Lower leg skin (tissue), 4 donors: ENCODE results near the gene ZNF440. TPM values are rescaled to one million over a fixed set of nuclear protein-coding genes. Genes with fewer than 3 reads are reported as not detected.
"Not testable (repeated sequence)": the region's sequence is repeated elsewhere in the genome, so short reads cannot be mapped to it uniquely, and the experiment has no call there.

ENCODE experiments used
- DNase-seq, 2 donors: peaks; one replicate each; pipeline ENCODE4 v3.0.0-alpha.2; 2019; ENCODE audit warnings: low spot score in 2 of 2
- H3K4me3 ChIP-seq: fragments of 200-600 bp; sonication (generic); 2 replicates; pipeline ENCODE4 v1.5.1; 2017; ENCODE audit warnings: mild to moderate bottlenecking, low read depth; ENCODE audit not compliant: poor library complexity, severe bottlenecking
- POLR2A ChIP-seq, 2 donors: fragments of 450-650 bp; IDR thresholded peaks; one replicate each; pipeline ENCODE4 v1.6.1; 2016 to 2017; ENCODE audit warnings: antibody characterized with exemption in 2 of 2, mild to moderate bottlenecking in 1 of 2, moderate library complexity in 1 of 2
- WGBS, 2 donors: methylation state at CpG; one replicate each; pipeline ENCODE4 v1.1.5; 2018; 5-methylcytosine and 5-hydroxymethylcytosine counted together
- intact Hi-C: fragments of 100-400 bp; cut with DNase I; formaldehyde crosslinking; loops from one replicate; pipeline ENCODE4 v1.15.0; 2023; ENCODE audit warnings: low total_unique reads
- total RNA-seq, 4 donors: library from RNA; depleted of rRNA; stranded (reverse); fragments of >200 nt; gene quantifications; one replicate each; pipeline ENCODE4 v1.1.0, GENCODE V29; 2016
- TF ChIP-seq, protein P1 (sequence below), 3 donors: fragments of 450-650 bp; IDR thresholded peaks; one replicate each; pipeline ENCODE4 v1.5.1; 2016; ENCODE audit warnings: antibody characterized with exemption in 3 of 3, mild to moderate bottlenecking in 3 of 3, moderate library complexity in 2 of 3

The ZNF440 gene
- total RNA-seq, 4 donors from 2014 or later = 18.1 to 37.1 (median 29.0) TPM

DNA sequence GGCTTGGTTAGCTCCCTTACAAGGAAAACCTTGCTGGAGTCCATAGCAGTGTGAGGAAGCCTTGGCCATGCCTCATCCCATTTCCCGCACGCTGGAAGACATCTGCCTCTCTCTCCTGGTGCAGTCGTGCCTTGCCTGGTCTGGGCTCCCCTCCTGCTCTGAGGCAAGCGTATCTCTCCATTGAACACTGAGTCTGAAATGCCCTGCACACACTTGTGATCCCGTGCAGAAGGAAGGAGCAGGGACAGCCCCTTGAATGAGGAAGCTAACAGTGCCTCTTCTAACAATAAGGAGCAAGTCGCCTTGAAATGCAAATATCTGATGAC, 407 bp upstream of the ZNF440 start:
- no peak for DNase-seq
- 0 to 3% methylated on average over 6 of the region's 6 CpGs for WGBS, 2 donors
- intact Hi-C loops = no loop called here
- peak overlapping the region; percentile 74 for H3K4me3 ChIP-seq
- no peak for TF ChIP-seq POLR2A (IDR thresholded peaks at IDR 0.05)
- TF ChIP-seq, protein P1, sequence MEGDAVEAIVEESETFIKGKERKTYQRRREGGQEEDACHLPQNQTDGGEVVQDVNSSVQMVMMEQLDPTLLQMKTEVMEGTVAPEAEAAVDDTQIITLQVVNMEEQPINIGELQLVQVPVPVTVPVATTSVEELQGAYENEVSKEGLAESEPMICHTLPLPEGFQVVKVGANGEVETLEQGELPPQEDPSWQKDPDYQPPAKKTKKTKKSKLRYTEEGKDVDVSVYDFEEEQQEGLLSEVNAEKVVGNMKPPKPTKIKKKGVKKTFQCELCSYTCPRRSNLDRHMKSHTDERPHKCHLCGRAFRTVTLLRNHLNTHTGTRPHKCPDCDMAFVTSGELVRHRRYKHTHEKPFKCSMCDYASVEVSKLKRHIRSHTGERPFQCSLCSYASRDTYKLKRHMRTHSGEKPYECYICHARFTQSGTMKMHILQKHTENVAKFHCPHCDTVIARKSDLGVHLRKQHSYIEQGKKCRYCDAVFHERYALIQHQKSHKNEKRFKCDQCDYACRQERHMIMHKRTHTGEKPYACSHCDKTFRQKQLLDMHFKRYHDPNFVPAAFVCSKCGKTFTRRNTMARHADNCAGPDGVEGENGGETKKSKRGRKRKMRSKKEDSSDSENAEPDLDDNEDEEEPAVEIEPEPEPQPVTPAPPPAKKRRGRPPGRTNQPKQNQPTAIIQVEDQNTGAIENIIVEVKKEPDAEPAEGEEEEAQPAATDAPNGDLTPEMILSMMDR (IDR thresholded peaks at IDR 0.05) = no peak

DNA sequence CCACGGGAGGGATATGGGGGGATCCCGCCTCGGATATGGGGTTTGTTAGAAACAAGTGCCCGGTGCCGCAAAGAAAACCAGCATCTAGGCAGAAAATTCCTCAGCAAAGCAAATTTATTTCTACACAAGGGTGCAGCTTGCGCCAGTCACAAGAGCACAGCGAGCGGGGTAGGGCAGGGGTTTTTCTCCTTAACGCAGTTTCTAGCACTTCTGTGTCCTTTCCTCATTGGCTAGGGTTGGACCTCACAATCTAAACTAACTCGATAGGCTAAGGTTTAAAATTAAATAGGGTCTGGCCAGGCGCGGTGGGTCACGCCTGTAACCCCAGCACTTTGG, 595 bp downstream of the ZNF440 start:
- intact Hi-C loops = no loop called here
- WGBS, 2 donors = 5 to 9% methylated on average over 13 of the region's 13 CpGs
- peak overlapping the region; percentile 74 for H3K4me3 ChIP-seq
- no peak for TF ChIP-seq POLR2A (IDR thresholded peaks at IDR 0.05)
- TF ChIP-seq, protein P1 (IDR thresholded peaks at IDR 0.05) = no peak
- peak in 1 of 2 donors; percentile 83 for DNase-seq

DNA sequence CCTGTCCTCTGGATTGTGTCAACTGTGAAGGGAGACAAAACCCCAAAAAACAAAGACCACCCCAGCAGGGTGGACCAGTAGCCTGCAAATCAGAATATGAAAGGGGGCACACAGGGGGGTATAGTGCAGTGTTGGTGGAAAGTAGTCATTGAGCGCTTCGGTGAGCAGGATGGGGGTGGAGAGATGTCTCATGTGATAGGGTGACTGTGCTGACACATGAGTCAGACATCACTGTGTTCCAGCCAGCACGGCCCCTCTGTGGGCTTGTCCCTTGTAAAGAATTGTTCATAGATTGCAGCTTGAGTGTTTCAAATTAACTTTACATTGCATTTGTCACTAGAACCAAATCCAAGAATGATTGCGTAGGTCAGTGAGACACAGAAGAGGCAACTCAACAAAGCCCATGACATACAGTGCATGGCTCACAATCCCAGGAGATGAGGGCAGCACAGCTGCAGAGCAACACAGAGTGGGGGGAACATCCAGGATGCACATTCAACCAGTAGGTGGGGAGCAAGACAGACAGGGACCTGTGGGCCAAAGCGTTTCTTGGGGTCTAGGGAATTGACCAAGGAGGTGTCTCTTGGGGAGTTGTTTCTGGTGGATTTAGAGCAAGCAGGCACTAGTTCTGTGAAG, 7.5 kb downstream of the ZNF440 start:
- TF ChIP-seq, protein P1 (IDR thresholded peaks at IDR 0.05) = no peak
- TF ChIP-seq POLR2A (IDR thresholded peaks at IDR 0.05) = no peak
- DNase-seq = no peak
- intact Hi-C loops = no loop called here
- 57 to 89% methylated on average over 5 of the region's 5 CpGs for WGBS, 2 donors
- no peak overlapping the region for H3K4me3 ChIP-seq

DNA sequence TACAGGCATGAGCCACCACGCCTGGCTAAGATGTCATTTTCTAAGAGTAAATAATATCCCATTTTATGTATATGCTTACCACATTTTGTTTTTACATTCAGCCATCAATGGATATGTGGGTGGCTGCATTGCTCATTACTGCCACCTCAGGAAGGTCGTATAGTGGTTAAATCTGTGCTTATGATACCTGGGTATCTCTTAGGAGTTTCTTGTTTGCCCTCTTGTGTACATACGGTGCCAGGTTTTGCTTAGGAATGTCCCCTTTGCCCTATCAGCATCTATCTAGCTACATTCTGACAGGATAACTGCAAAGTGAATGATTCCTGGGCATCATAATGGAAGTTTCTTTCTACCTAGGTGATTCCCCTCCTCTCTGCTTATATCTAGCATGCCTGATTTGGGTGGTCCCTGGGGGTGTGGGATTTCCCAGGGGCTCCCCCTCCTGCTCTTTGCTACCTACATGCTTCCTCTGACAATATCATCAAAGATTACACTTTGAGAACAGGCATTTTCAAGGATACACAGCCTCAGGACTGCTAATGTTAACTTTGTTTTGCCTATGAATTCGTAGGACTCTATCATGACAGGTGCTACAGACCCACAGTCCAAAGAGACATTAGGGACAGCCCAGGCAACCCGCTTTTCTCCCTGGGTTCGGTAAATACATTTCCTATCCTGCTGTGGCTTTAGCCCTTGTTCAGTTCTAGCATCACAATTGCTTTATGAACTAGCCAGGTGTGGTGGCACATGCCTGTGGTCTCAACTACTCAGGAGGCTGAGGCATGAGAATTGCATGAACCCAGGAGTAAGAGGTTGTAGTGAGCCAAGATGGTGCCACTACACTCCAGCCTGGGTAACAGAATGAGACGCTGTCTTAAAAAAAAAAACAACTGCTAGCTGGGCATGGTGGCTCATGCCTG, 15.1 kb downstream of the ZNF440 start:
- intact Hi-C loops, DNase-seq, H3K4me3 ChIP-seq: not testable (repeated sequence)
- WGBS, 2 donors = 95 to 96% methylated on average over 7 of the region's 7 CpGs

DNA sequence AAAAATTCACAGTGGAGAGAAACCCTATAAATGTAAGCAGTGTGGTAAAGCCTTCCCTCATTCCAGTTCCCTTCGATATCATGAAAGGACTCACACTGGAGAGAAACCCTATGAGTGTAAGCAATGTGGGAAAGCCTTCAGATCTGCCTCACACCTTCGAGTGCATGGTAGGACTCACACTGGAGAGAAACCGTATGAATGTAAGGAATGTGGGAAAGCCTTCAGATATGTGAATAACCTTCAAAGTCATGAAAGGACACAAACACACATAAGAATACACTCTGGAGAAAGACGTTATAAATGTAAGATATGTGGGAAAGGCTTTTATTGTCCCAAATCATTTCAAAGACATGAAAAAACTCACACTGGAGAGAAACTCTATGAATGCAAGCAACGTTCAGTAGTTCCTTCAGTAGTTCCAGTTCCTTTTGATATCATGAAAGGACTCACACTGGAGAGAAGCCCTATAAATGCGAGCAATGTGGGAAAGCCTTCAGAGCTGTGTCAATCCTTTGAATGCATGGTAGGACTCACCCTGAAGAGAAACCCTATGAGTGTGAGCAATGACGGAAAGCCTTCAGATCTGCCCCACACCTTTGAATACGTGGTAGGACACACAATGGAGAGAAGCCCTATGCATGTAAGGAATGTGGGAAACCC, 18.3 kb downstream of the ZNF440 start:
- 96 to 99% methylated on average over 8 of the region's 8 CpGs for WGBS, 2 donors
- DNase-seq = no peak
- H3K4me3 ChIP-seq = no peak overlapping the region
- intact Hi-C loops = no loop called here
- TF ChIP-seq, protein P1 (IDR thresholded peaks at IDR 0.05) = no peak
- no peak for TF ChIP-seq POLR2A (IDR thresholded peaks at IDR 0.05)

DNA sequence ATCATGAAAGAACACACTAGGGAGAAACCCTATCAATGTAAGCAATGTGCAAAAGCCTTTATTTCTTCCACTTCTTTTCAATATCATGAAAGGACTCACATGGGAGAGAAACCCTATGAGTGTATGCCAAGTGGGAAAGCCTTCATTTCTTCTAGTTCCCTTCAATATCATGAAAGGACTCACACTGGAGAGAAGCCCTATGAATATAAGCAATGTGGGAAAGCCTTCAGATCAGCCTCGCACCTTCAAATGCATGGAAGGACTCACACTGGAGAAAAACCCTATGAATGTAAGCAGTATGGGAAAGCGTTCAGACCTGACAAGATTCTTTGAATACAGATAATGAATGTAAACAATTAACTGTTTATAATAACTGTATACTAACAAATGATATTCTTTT, 19.5 kb downstream of the ZNF440 start:
- DNase-seq = no peak
- WGBS, 2 donors = 94 to 97% methylated on average over 2 of the region's 2 CpGs
- intact Hi-C loops = no loop called here
- no peak for TF ChIP-seq POLR2A (IDR thresholded peaks at IDR 0.05)
- TF ChIP-seq, protein P1 (IDR thresholded peaks at IDR 0.05) = no peak
- no peak overlapping the region for H3K4me3 ChIP-seq

DNA sequence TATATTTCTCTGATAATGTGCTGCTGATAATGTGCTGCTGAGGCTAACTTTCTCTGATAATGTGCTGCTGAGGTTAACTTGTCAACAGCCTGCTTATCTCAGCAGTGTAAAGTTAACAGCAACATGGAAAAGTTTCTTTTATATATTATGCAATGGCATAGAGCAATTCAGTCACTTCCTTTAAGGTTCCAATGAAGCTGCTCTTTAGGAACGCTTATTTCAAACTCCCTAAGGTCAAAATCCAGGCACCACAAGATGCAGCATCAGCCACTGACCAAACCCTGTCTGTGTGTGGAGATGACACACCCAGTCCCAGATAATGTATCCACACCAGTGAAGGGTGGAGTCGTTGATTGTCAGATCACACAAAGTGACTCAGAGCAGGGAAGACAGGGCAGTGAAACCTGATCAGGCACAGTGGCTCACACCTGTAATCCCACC, 21.6 kb downstream of the ZNF440 start:
- DNase-seq, H3K4me3 ChIP-seq, intact Hi-C loops: not testable (repeated sequence)
- WGBS, 2 donors = 70 to 75% methylated on average over 2 of the region's 2 CpGs
